Breast epithelium (tissue), 4 donors: ENCODE measurements around the gene CD151. TPM values are rescaled to one million over a fixed set of nuclear protein-coding genes. Genes with fewer than 3 reads are reported as not detected.

ENCODE experiments used
- DNase-seq, 2 donors: peaks; one replicate each; pipeline ENCODE4 v3.0.0-alpha.2; 2019; ENCODE audit warnings: low spot score in 2 of 2
- H3K27ac ChIP-seq, 2 donors: fragments of 200-600 bp; sonication (generic) in 1 of 2; one replicate each; pipeline ENCODE4 v1.5.1; 2016 to 2019; ENCODE audit warnings: mild to moderate bottlenecking in 1 of 2
- H3K27me3 ChIP-seq, 2 donors: fragments of 200-600 bp; sonication (generic) in 1 of 2; one replicate each; pipeline versions ENCODE4 v1.5.1 to v1.6.0; 2017 to 2019; ENCODE audit warnings: control low read depth in 1 of 2, mild to moderate bottlenecking in 1 of 2
- H3K36me3 ChIP-seq: fragments of 200-600 bp; one replicate; pipeline ENCODE4 v1.5.1; 2019
- H3K4me1 ChIP-seq, 2 donors: fragments of 200-600 bp; sonication (generic); one replicate each; pipeline ENCODE4 v1.5.1; 2016 to 2019; ENCODE audit warnings: control low read depth in 1 of 2
- H3K4me3 ChIP-seq, 3 donors: fragments of 200-600 bp; sonication (generic); 1 replicate in 2 of 3; 2 replicates in 1 of 3; pipeline ENCODE4 v1.5.1; 2016 to 2019; ENCODE audit warnings: mild to moderate bottlenecking in 3 of 3, moderate library complexity in 2 of 3
- H3K9me3 ChIP-seq, 2 donors: fragments of 200-600 bp; sonication (generic) in 1 of 2; one replicate each; pipeline ENCODE4 v1.5.1; 2016 to 2019; ENCODE audit warnings: control low read depth in 1 of 2
- CTCF ChIP-seq, 3 donors: fragments of 450-650 bp; IDR thresholded peaks; one replicate each; pipeline ENCODE4 v1.5.1; 2016 to 2017; ENCODE audit warnings: antibody characterized with exemption in 3 of 3, mild to moderate bottlenecking in 3 of 3, moderate library complexity in 3 of 3
- POLR2A ChIP-seq: fragments of 450-650 bp; IDR thresholded peaks from one replicate; pipeline ENCODE4 v1.6.1; 2016; ENCODE audit warnings: antibody characterized with exemption, mild to moderate bottlenecking, moderate library complexity
- POLR2AphosphoS5 ChIP-seq, 3 donors: sonication (generic); formaldehyde crosslinking; IDR thresholded peaks; one replicate each; pipeline ENCODE4 v1.6.1; 2017; ENCODE audit warnings: antibody characterized with exemption in 3 of 3
- intact Hi-C: fragments of 100-400 bp; cut with DNase I; formaldehyde crosslinking; loops from one replicate; pipeline ENCODE4 v1.15.1; 2023; ENCODE audit warnings: low total_unique reads
- total RNA-seq, 3 donors: library from RNA; depleted of rRNA; stranded (reverse); fragments of >200 nt; gene quantifications; one replicate each; pipeline ENCODE4 v1.1.0, GENCODE V29; 2016

Gene CD151
- total RNA-seq, 3 donors from 2014 or later = 209 to 847 (median 343) TPM

DNA sequence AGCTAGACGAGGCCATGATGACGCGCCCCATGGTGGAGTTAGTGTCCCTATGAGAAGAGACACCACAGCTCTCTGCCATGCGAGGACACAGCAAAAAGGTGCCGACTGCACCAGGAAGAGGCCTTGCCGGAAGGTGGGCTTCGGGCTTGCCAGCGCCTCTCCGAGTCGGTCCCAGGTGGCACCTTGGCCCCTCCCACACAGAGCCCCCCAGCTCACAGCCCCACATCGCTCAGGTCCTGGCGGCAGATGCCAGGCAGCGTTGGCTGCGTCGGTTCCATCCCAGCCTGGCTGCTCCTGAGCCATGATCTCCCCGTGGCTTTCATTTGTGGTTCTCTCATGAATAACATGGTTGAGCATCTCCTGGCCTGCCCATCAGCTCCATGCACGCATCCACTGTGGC is 53.8 kb downstream of the CD151 start:
- H3K4me1 ChIP-seq = no peaks in the 10 kb centered on the region
- H3K36me3 ChIP-seq = no peaks in the 10 kb centered on the region
- intact Hi-C loops = no loop called here
- H3K4me3 ChIP-seq = no peak overlapping the region
- no peaks in the 10 kb centered on the region for H3K9me3 ChIP-seq
- TF ChIP-seq CTCF (IDR thresholded peaks at IDR 0.05) = no peak
- TF ChIP-seq POLR2A = no peak
- no peak for TF ChIP-seq POLR2AphosphoS5 (IDR thresholded peaks at IDR 0.05)
- no peaks in the 10 kb centered on the region for H3K27me3 ChIP-seq
- DNase-seq = no peak
- no peak overlapping the region for H3K27ac ChIP-seq

DNA sequence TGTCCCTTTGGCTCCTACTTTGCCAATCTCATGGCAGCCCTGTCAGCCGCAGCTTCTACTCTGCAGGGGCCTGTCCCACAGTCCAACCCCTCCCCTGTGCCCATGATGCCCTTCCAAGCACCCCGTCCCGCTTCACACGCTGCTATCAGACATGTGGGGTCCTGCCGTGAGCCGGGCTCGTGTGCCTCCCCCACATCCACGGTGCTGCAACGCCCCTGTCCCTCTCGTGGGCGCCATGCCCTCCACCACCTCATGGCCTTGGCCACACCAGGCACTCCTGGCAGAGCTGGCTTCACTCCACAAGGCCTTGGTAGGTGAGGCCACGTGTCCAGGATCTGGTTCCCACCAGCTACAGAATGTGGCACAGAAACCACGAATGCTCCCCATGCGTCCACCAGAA is 54.8 kb downstream of the CD151 start:
- TF ChIP-seq CTCF (IDR thresholded peaks at IDR 0.05) = no peak
- no peak for TF ChIP-seq POLR2AphosphoS5 (IDR thresholded peaks at IDR 0.05)
- no peak for TF ChIP-seq POLR2A
- intact Hi-C loops = no loop called here
- DNase-seq = no peak
- H3K9me3 ChIP-seq = no peaks in the 10 kb centered on the region
- H3K36me3 ChIP-seq = no peaks in the 10 kb centered on the region
- H3K4me3 ChIP-seq = no peak overlapping the region
- H3K27ac ChIP-seq = no peak overlapping the region
- no peaks in the 10 kb centered on the region for H3K4me1 ChIP-seq
- no peaks in the 10 kb centered on the region for H3K27me3 ChIP-seq

Other genes with a start within 250 kb of the CD151 start
- gene IRF7, start 217.0 kb upstream of the CD151 start, total RNA-seq = 10 to 100 TPM; 13.3 to 29.9 (median 27.9) TPM
- gene CDHR5, start 208.0 kb upstream of the CD151 start, total RNA-seq = 1 to 10 TPM in 1 of 3 donors, not detected in 2; 6.2 TPM
- gene SCT, start 205.8 kb upstream of the CD151 start, total RNA-seq = not detected
- under 1 TPM in 1 of 3 donors, not detected in 2; 0.29 TPM for gene DRD4, start 195.7 kb upstream of the CD151 start, total RNA-seq
- gene DEAF1, start 137.7 kb upstream of the CD151 start, total RNA-seq = 10 to 100 TPM; 25.3 to 42.6 (median 39.8) TPM
- gene TMEM80, start 137.1 kb upstream of the CD151 start, total RNA-seq = 10 to 100 TPM; 25.9 to 51.8 (median 29.1) TPM
- 100 to 1,000 TPM in 2 of 3 donors, 1 to 10 TPM in 1; 6.1 to 151 (median 115) TPM for gene EPS8L2, start 126.7 kb upstream of the CD151 start, total RNA-seq
- gene TALDO1, start 85.5 kb upstream of the CD151 start, total RNA-seq = 100 to 1,000 TPM; 137 to 239 (median 141) TPM
- 10 to 100 TPM in 2 of 3 donors, 1 to 10 TPM in 1; 9.9 to 17.4 (median 16.4) TPM for gene GATD1, start 55.5 kb upstream of the CD151 start, total RNA-seq
- gene CEND1, start 42.9 kb upstream of the CD151 start, total RNA-seq = not detected
- gene SLC25A22, start 34.7 kb upstream of the CD151 start, total RNA-seq = 10 to 100 TPM in 1 of 3 donors, 1 to 10 TPM in 2; 2.7 to 11.5 (median 4.7) TPM
- gene PIDD1, start 27.7 kb upstream of the CD151 start, total RNA-seq = 10 to 100 TPM; 10.2 to 17.3 (median 16.7) TPM
- 1,000 to 10,000 TPM in 2 of 3 donors, 100 to 1,000 TPM in 1; 583 to 1,665 (median 1,093) TPM for gene RPLP2, start 23.0 kb upstream of the CD151 start, total RNA-seq
- 100 to 1,000 TPM; 103 to 266 (median 109) TPM for gene PNPLA2, start 14.0 kb upstream of the CD151 start, total RNA-seq
- gene CRACR2B, start 5.0 kb upstream of the CD151 start, total RNA-seq = 100 to 1,000 TPM in 1 of 3 donors, 10 to 100 TPM in 2; 14.7 to 152 (median 86.2) TPM
- gene POLR2L, start 9.6 kb downstream of the CD151 start, total RNA-seq = 100 to 1,000 TPM in 1 of 3 donors, 10 to 100 TPM in 2; 51.8 to 126 (median 96.7) TPM
- gene TSPAN4, start 9.9 kb downstream of the CD151 start, total RNA-seq = 100 to 1,000 TPM in 2 of 3 donors, 10 to 100 TPM in 1; 72.4 to 217 (median 107) TPM
- 10 to 100 TPM; 58.3 to 79.5 (median 68.3) TPM for gene CHID1, start 77.9 kb downstream of the CD151 start, total RNA-seq
- 100 to 1,000 TPM in 1 of 3 donors, 10 to 100 TPM in 2; 44.6 to 112 (median 54.7) TPM for gene AP2A2, start 92.9 kb downstream of the CD151 start, total RNA-seq
- 1 to 10 TPM in 2 of 3 donors, not detected in 1; 1.3 to 1.9 TPM for gene MUC6, start 203.8 kb downstream of the CD151 start, total RNA-seq
- gene MUC2, start 241.9 kb downstream of the CD151 start, total RNA-seq = under 1 TPM in 1 of 3 donors, not detected in 2; 0.66 TPM